HG03342 (cell line): Measurements from ENCODE around the gene OSBP2.
"Not testable (repeated sequence)": the region's sequence is repeated elsewhere in the genome, so short reads cannot be mapped to it uniquely, and the experiment has no call there.

ENCODE experiments used
- ATAC-seq: cut with Tn5 transposase; IDR thresholded peaks from one replicate; pipeline ENCODE4 v1.9.1; 2021; ENCODE audit warnings: mild to moderate bottlenecking, moderate library complexity; ENCODE audit not compliant: unreplicated experiment

OSBP2 gene

GRCh38 chr22:30694640-30695350 lies at the start of gene OSBP2:
OSBP2 (plus strand) TSS chr22:30694874; CDS start chr22:30694910, 36 bp downstream.
- ATAC-seq, result no peak

- no peak for ATAC-seq
These were observed 48.0 kb upstream of the OSBP2 start for GRCh38 chr22:30646518-30647160.

GRCh38 chr22:30647536-30647935 lies 47.1 kb upstream of the OSBP2 start:
- ATAC-seq, result no peak

- ATAC-seq, result no peak
These were observed 45.8 kb upstream of the OSBP2 start for GRCh38 chr22:30648825-30649224.

GRCh38 chr22:30649430-30650007 lies 45.2 kb upstream of the OSBP2 start:
- ATAC-seq, result no peak

- no peak for ATAC-seq
These were observed 44.1 kb upstream of the OSBP2 start for GRCh38 chr22:30650508-30651116.

- no peak for ATAC-seq
These were observed 41.8 kb upstream of the OSBP2 start for GRCh38 chr22:30652852-30653251.

GRCh38 chr22:30654361-30654760 lies 40.3 kb upstream of the OSBP2 start:
- ATAC-seq, result no peak

GRCh38 chr22:30655532-30655931 lies 39.1 kb upstream of the OSBP2 start:
- no peak for ATAC-seq

- no peak for ATAC-seq
These were observed 32.6 kb upstream of the OSBP2 start for GRCh38 chr22:30662040-30662439.

- no peak for ATAC-seq
These were observed 29.9 kb upstream of the OSBP2 start for GRCh38 chr22:30664798-30665197.

- ATAC-seq, result no peak
These were observed 29.4 kb upstream of the OSBP2 start for GRCh38 chr22:30665266-30665665.

- ATAC-seq, result no peak
These were observed 28.9 kb upstream of the OSBP2 start for GRCh38 chr22:30665786-30666185.

GRCh38 chr22:30667107-30667493 lies 27.6 kb upstream of the OSBP2 start:
- no peak for ATAC-seq

- peak; percentile 84 for ATAC-seq
These were observed 26.9 kb upstream of the OSBP2 start, which contains the start of gene DUSP18 for GRCh38 chr22:30667494-30668385. DUSP18 (minus strand) TSS chr22:30667875; CDS start chr22:30664003, 3,872 bp downstream.

- no peak for ATAC-seq
These were observed 26.3 kb upstream of the OSBP2 start for GRCh38 chr22:30668386-30668710.

- no peak for ATAC-seq
These were observed 23.6 kb upstream of the OSBP2 start for GRCh38 chr22:30671071-30671470.

- ATAC-seq, result no peak
These were observed 21.5 kb upstream of the OSBP2 start for GRCh38 chr22:30673136-30673535.

GRCh38 chr22:30674482-30674881 lies 20.2 kb upstream of the OSBP2 start:
- ATAC-seq, result no peak

GRCh38 chr22:30675436-30675835 lies 19.2 kb upstream of the OSBP2 start:
- ATAC-seq, result no peak

- not testable (repeated sequence) for ATAC-seq
These were observed 18.1 kb upstream of the OSBP2 start for GRCh38 chr22:30676565-30676964.
